ENCODE data around the gene BRSK2. TPM values are rescaled to one million over a fixed set of nuclear protein-coding genes. Genes with fewer than 3 reads are reported as not detected.

Gene BRSK2
- total and polyA plus RNA-seq, 9 of the 15 experiments (the other 6 are each of a cell fraction or from before 2014, with no cell fraction given), result 0.06 to 0.52 (median 0.18) TPM; not detected in 5

DNA sequence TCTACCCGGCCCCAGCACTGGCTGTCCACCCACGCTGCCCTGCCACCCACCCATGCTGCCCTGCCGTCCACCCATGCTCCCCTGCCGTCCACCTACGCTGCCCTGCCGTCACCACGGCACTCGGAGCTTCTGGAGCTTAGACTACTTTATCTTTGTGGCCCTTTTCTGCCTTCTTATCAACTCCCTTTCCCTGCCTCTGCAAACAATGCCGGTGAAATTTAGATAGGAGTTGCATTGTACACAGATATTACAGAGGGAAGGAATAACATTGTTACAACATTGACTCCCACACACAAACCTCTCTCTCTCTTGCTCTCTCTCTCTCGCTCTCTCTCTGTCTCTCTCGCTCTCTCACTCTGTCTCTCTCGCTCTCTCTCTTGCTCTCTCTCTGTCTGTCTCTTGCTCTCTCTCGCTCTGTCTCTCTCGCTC, 33.7 kb upstream of the BRSK2 start:
- Histone ChIP-seq H3K9me3 (replicated peaks; ENCODE audit: control insufficient read depth, insufficient read depth, low read depth, low read length) (no peaks in the 10 kb centered on the region), H3K4me3 (no peak overlapping the region), H3K79me2 (ENCODE audit: control insufficient read depth, insufficient read depth, low read length) (no peaks in the 10 kb centered on the region), H3K27ac (ENCODE audit: extremely low read depth, low read depth, low read length) (no peak overlapping the region; the same call in 2 of the 3 replicates), H3K36me3 (ENCODE audit: control insufficient read depth, insufficient read depth, low read length) (no peaks in the 10 kb centered on the region), H3K4me1 (replicated peaks in 1 of 2; ENCODE audit: control insufficient read depth in 2 of 2, insufficient read depth in 2 of 2, low read length in 2 of 2) (peaks cover 14 to 34% of the 10 kb centered on the region in 2 experiments; a peak in 4 of 5 replicates), H2AFZ (ENCODE audit: low read depth, low read length) (no peak overlapping the region), H4K20me1 (replicated peaks; ENCODE audit: control insufficient read depth, insufficient read depth, low read length) (peaks cover 6% of the 10 kb centered on the region; the same call in 1 of the 2 replicates), H3K9me1 (ENCODE audit: control insufficient read depth, insufficient read depth, low read length) (no peaks in the 10 kb centered on the region), H3K9ac (ENCODE audit: insufficient read depth in 1 of 2, low read depth in 2 of 2, low read length in 2 of 2) (peak overlapping the region in 1 of 2 experiments; percentile 58; a peak in 1 of 4 replicates), H3K4me2 (ENCODE audit: insufficient read depth, low read length) (peak overlapping the region; percentile 6; the same call in 1 of the 2 replicates), H3K27me3 (ENCODE audit: control insufficient read depth in 2 of 2, insufficient read depth in 2 of 2, low read length in 2 of 2) (peaks cover 16 to 58% of the 10 kb centered on the region in 2 experiments; a peak in 4 of 5 replicates)
- DNase-seq (ENCODE audit: extremely low read depth in 1 of 4, low spot score in 3 of 4) (peak in 2 of 4 experiments; percentile 28 to 47), ATAC-seq (no peak), FAIRE-seq (no peak)
- in situ Hi-C loops (cut with MboI) (no loop called here), intact Hi-C loops (cut with micrococcal nuclease) (no loop called here)
- ChIA-PET CTCF (ENCODE audit: low intra/inter-chr PET ratio) (no interaction called here), POLR2A (no interaction called here)
- WGBS (ENCODE audit: insufficient coverage, low coverage, missing lambda C conversion rate), result 8% methylated on average over 8 of the region's 14 CpGs
- no TSS peak for BruUV-seq (replicated peaks)
- TF ChIP-seq EGR1 (conservative IDR thresholded peaks at IDR 0.05) (peak; percentile 92), MTA2 (IDR thresholded peaks at IDR 0.05; ENCODE audit: low read depth) (peak; percentile 41; the same call in 1 of the 2 replicates), CTBP1 (IDR thresholded peaks at IDR 0.05; ENCODE audit: borderline replicate concordance) (peak; percentile 33; the same call in 1 of the 2 replicates), RCOR1 (IDR thresholded peaks at IDR 0.05; ENCODE audit: borderline replicate concordance in 1 of 2, low read depth in 2 of 2, low read length in 2 of 2) (0 out of 4 replicates have a peak, but pooled peaks of 1 of the 2 experiments have one; percentile 45), GATAD2A (IDR thresholded peaks at IDR 0.05) (0 out of 2 replicates have a peak, but pooled peaks have one; percentile 57), ZNF212 (CRISPR knock-in tag; IDR thresholded peaks at IDR 0.05) (peak; percentile 92; the same call in 1 of the 2 replicates), OTX1 (CRISPR knock-in tag; IDR thresholded peaks at IDR 0.05) (0 out of 2 replicates have a peak, but pooled peaks have one; percentile 7), KLF16 (IDR thresholded peaks at IDR 0.05) (peak; percentile 32; the same call in 1 of the 2 replicates), CBFA2T2 (conservative IDR thresholded peaks at IDR 0.05) (peak; percentile 80), ZC3H8 (IDR thresholded peaks at IDR 0.05) (no peak), SREBF2 (CRISPR knock-in tag; IDR thresholded peaks at IDR 0.05) (no peak), CREM (IDR thresholded peaks at IDR 0.05; ENCODE audit: low read depth) (peak; percentile 20; the same call in 1 of the 2 replicates), PHF20 (IDR thresholded peaks at IDR 0.05; ENCODE audit: partially characterized antibody) (peak; percentile 35), DPF2 (IDR thresholded peaks at IDR 0.05) (peak; percentile 74), HDAC1 (IDR thresholded peaks at IDR 0.05) (peak in 1 of 2 experiments; percentile 49; a peak in 1 of 4 replicates), CBFA2T3 (IDR thresholded peaks at IDR 0.05) (peak; percentile 88), KDM1A (IDR thresholded peaks at IDR 0.05) (peak; percentile 14 to 47; a peak in 1 of 4 replicates), SP1 (CRISPR knock-in tag; IDR thresholded peaks at IDR 0.05) (no peak), SMARCA4 (IDR thresholded peaks at IDR 0.05) (0 out of 2 replicates have a peak, but pooled peaks have one; percentile 33), NCOR1 (IDR thresholded peaks at IDR 0.05) (peak; percentile 65), TCF3 (CRISPR knock-in tag; IDR thresholded peaks at IDR 0.05) (peak; percentile 78), TEAD4 (IDR thresholded peaks at IDR 0.05; ENCODE audit: low read length) (peak; percentile 42), TEAD4 (CRISPR knock-in tag; IDR thresholded peaks at IDR 0.05; ENCODE audit: borderline replicate concordance) (no peak), SOX6 (IDR thresholded peaks at IDR 0.05) (peak; percentile 96), BCL6 (CRISPR knock-in tag; IDR thresholded peaks at IDR 0.05) (no peak), FOXA3 (CRISPR knock-in tag; conservative IDR thresholded peaks at IDR 0.05 in 1 of 2, IDR thresholded peaks at IDR 0.05 in 1 of 2) (peak in 1 of 2 experiments; percentile 90; a peak in 2 of 4 replicates), ARID1B (IDR thresholded peaks at IDR 0.05) (peak; percentile 80), TAL1 (IDR thresholded peaks at IDR 0.05) (peak; percentile 60)
- TF ChIP-seq, protein P1, sequence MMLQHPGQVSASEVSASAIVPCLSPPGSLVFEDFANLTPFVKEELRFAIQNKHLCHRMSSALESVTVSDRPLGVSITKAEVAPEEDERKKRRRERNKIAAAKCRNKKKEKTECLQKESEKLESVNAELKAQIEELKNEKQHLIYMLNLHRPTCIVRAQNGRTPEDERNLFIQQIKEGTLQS (IDR thresholded peaks at IDR 0.05), result no peak
- TF ChIP-seq, protein P1 (CRISPR knock-in tag; conservative IDR thresholded peaks at IDR 0.05), result no peak

Data from K562 (cell line).